KBM-7 (cell line): ENCODE data around the gene PRMT1.
"Not testable (repeated sequence)": the region's sequence is repeated elsewhere in the genome, so short reads cannot be mapped to it uniquely, and the experiment has no call there.

Source experiments
- DNase-seq: peaks from one replicate; pipeline ENCODE4 v3.0.0-alpha.2; 2015
- in situ Hi-C: fragments of 300-500 bp; cut with MboI; formaldehyde crosslinking; loops from 2 replicates; pipeline ENCODE4 v1.14.3; 2020; ENCODE audit warnings: low sequenced_read_pairs, low pct_unique_long_range_greater_than_20kb, mixed read lengths

Gene PRMT1

DNA sequence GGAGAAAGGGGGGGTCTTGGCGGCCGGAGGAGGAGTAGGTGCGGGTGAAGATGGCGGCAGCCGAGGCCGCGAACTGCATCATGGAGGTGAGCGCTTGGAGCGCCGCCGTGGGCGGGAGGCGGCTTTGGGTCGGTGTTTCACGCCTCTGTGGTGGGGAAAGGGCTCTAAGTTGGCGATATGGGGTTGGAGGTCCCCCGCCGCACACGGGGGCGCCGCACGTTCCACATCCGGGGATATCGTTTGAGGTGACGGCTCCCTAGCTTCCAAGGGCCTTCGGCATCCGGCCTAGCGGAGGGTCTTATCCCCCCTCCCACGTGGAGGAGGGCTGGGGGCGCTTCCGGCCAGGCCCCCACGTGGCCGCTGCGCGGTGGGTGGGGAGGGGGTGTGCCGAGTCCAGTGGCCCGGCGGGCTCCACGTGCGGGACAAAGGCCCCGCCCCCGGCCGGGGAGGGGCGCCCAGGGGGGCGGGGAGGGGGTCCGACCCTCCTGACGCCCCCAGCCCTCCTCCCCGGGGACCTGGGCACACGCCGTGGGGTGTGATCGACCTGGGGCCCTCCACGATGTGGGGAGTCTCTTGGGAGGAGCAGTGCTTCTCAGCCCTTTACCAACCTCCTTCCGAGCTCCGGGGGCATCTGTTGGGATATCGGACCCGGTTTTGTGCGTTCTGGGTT, at the start of gene PRMT1:
PRMT1 (plus strand) TSS at position 41 of the 670 bp plus-strand sequence; CDS start at position 51, 10 bp downstream.
- DNase-seq: no peak
- in situ Hi-C loops: no loop called here

DNA sequence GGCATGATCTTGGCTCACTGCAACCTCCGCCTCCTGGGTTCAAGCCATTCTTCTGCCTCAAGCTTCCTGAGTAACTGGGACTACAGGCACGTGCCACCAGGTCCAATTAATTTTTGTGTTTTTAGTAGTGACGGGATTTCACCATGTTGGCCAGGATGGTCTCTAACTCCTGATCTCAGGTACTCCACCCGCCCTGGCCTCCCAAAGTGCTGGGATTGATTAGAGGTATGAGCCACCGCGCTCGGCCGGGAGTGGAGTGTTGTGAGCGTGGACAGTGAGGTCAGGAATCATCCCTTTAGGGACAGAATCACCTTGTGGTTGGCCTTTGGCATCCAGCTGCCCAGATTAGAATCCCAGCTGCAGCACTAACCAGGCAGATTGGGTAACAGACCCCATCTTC, 47.4 kb upstream of the PRMT1 start:
- DNase-seq: no peak
- in situ Hi-C loops: no loop called here

DNA sequence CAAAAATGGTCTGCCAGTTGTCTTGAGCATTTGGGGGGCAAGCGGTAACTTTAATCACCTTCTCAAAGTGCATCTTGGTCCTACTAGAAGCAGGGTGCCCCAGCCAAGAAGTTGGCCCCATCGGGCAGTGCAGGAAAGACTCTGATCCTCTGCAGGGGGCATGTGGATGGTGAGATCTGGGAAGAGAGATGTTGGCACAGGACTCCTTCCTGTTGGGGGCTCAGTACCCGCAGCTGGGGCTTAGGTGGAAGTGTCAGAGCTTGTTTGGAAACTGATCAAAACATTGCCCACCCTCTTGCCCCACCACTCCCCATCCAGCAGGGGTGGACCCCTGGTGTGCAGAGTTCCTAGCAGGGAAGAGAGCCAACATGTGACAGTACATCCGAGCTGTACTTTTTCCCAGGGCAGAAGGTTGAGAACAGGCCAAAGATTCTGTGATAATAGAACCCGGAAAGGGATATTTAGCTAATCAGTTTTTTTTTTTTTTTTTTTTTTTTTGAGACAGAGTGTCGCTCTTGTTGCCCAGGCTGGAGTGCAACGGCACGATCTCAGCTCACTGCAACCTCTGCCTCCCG, 46.0 kb upstream of the PRMT1 start:
- in situ Hi-C loops: no loop called here
- no peak for DNase-seq

DNA sequence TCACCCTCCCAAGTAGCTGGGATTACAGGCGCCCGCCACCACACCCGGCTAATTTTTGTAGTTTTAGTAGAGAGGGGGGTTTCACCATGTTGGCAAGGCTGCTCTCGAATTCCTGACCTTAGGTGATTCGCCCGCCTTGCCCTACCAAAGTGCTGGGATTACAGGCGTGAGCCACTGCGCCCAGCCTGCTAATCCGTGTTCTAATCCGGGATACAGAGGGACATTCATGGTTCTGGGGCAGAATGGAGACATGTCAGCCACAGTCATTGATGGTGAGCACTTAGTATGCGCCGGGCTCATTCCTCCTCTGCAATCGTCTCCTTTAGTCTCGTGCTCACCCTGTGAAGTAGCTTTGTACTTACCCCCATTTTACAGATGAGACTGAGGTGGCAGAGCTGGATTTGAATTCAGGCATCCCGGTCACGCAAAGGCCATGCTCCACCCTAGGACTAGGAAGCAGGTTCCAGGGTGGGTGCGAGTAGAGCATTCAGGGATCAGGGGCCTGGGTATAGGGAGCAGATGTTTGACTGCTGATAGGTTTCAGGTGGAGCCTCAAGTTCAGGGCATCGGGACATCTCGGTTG, 45.4 kb upstream of the PRMT1 start:
- in situ Hi-C loops: no loop called here
- DNase-seq: no peak

DNA sequence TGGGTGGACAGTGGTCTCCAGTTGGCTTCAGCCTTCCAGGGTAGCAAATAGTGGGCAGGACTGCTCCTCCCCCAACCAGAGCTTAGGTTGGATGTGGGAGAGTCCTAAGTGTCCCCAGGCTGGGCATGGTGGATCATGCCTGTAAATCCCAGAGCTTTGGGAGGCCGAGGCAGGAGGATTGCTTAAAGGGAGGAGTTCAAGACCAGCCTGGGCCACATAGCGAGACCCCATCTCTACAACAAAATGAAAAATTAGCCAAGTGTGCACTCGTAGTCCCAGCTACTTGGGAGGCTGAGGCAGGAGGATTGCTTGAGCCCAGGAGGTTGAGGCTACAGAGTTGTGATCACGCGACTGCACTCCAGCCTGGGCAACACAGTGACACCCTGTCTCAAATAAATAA, 44.5 kb upstream of the PRMT1 start:
- in situ Hi-C loops: no loop called here
- no peak for DNase-seq

DNA sequence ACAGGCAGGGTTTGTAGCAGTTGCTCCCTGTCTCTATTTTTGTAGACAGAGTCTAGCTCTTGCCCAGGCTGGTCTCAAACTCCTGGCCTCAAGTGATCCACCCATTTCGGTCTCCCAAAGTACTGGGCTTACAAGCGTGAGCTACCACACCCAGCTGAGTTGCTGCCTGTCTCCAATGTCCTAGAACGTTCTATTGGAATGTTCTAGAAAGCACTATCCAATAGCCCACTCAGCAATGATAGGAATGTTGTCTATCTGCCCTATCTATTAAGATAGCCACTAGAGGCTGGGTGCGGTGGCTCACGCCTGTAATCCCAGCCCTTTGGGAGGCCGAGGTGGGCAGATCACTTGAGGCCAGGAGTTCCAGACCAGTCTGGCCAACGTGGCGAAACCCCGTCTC, 43.8 kb upstream of the PRMT1 start:
- DNase-seq, in situ Hi-C loops: not testable (repeated sequence)

DNA sequence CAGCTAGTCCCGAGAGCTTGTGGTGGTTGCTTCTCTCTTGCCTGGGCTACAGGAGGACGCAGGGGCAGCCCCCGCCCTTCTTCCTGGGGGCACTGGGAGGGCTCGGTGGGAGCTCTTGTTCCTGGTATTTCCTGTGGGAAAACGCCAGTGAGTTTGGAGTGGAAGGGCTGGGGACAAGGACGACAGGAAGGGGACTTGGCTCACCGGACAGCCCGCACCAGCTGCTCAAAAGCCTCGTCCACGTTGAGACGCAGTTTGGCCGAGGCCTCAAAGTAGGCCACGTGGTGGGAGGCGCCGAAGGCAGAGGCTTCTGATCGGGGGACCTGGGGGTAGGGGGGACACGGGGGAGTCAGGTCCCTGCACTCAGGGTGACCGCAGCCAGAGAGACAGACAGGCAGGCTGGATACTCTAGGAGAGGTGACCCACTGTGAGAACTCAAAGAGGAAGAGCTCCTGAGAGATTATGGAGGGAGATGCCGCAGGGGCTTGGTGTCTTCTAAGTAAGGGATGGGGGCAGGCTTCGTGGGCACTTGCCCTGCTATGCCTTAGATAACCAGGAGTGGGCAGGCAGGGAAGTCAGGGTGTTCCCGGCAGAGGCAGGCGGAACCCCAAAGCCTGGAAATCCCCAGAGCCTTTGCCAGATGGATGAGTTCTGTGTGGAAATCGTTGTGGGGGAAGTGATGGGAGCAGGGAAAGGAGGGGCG, 41.4 kb upstream of the PRMT1 start:
- in situ Hi-C loops: no loop called here

DNA sequence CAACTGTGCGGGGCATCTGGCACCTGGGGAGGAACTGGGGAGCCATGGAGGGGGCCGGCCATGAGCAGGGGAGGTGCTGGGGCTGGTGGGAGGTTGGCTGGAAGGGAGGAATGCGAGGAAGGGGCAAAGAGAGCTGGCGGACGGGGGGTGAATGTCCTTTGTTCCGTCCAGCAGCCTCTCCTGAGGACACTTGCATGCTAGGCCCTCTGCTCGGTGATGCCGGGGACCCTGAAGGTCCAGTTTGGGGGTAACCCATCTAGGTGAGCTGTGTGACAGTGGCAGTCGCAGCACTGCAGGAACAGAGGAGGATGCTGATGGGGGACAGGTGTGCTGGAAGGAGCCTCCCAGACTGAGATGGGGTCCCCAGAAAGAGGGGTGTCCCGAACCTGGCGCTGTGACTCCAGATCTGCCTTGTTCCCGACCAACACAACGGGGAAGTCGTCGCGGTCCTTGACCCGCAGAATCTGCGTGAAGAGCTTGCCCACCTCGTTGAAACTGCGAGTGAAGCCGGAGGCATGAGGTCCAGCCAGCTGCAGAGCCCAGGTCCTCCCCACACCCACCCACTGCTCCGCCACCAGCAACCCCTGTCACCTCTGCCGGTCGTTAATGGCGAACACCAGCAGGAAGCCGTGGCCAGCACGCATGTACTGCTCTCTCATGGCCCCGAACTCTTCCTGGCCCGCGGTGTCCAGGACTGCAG, 40.7 kb upstream of the PRMT1 start:
- in situ Hi-C loops: no loop called here
- no peak for DNase-seq

More for the DNA sequence above, 41.4 kb upstream of the PRMT1 start:
- DNase-seq: no peak

DNA sequence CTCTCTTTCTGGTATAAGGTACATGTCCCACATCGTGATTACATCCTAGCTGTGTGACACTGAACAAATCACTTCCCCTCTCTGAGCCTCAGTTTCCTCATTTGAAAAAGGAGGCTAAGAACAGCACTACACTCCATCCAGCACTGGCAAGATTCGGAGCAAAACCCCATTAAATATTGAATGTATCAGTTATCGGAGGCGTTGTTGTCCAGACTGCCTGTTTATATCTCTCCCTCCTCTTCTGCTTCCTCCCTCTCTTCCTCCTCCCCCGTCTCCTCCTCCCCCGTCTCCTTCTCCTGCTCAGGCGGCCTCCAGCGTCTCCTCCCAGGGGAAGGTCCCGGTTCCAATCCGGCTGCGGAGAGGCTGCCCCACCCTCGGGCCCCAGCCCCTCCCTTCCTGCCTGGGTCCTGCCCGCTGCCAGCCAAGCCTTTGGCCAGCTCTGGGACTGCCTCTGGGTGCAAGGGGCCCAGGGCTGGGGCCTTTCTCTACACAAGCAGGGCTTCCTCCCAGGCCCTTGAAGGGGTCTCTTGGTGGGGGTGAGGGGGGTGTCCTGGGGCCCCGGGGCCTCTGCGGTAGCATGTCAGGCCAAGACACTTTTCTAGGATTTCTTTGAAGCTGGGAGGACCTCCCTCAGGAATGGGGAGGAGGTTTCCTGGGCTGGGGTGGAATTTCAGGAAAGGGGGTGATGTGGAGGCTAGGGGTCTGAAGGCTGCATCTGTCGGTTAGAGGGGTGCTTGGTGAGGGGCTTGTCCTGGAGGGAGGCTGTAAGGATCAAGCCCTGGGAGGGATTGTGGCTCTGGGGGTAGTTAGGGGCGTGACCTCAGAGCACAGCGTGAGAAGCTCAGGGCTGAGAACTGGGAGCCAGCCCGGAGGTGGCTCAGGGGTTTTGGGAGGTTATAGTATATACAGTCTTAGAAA, 39.0 kb upstream of the PRMT1 start:
- DNase-seq: peak; percentile 50
- in situ Hi-C loops: no loop called here

DNA sequence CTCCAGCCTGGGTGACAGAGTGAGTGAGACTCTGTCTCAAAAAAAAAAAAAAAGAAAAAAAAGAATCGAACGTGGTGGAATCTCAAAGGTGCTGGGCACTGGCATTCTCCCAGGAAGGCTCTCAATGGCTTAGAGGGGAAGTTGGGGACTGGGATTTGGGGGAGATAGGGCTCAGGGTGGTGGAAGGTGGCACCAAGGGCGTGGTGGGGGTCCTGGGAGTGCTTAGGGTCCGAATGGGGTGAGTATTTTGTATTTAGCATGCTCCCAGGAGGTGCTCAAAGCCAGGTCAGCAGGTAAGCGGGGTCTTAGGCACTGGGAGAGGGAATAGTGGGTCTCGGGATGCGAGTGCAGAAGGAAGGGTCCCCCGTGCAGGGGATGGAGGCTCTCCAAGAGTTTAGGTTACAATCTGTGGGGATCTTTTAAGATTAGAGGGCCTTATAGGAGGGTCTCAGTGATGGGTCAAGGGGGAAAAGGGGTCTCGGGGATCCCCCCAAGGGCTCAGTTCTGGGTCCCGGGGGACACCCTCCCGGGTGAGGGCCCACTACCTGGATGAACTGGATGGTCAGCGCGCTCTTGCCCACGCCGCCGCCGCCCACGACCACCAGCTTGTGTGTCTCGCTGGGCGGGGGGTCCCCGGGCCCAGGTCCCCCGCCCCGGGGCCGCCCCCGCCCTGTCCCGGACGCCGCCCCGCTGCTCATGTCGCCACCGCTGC, 37.5 kb upstream of the PRMT1 start:
- in situ Hi-C loops: no loop called here
- DNase-seq: no peak

DNA sequence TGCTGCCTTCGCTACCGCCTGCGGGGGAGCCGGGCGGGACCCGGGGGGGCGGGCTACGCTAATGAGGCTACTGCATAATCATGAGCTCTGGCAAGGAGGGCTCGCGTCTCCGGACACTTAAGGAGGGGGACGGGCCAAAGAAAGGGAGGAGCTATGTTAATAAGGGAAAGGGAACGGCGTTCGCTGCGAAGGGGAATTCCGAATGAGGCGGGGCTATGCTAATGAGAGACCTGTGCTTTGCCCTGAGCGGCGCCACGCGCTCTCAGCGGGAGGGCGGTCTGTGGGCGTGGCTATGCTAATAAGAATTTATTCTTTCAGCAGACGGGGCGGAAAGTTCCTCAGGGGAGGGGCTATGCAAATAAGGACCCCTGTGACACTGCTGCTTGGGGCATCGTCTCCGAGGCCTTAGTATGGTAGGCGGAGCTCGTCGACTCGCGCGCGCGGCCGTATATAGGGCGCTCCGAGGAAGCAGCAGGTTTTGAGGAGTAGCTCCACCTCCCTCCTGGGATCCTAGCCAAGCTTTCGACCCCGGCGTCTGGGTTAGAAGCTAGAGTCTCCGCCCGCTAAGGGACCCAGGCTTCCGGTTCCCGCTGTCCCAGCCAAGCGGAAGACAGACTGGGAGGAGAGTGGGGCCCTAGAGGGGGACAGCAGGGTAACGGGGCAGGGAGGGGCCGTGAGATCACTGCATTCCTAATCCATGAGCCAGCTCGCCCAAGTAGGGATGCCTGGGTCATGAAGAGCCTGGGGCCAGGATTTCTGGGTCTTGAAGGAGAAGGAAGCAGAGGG, 36.8 kb upstream of the PRMT1 start, which contains the start of gene RRAS:
RRAS (minus strand) TSS at position 31 of the 786 bp plus-strand sequence. CDS start 45 bp downstream, outside the sequence.
- in situ Hi-C loops: no loop called here
- DNase-seq: peak; percentile 100

DNA sequence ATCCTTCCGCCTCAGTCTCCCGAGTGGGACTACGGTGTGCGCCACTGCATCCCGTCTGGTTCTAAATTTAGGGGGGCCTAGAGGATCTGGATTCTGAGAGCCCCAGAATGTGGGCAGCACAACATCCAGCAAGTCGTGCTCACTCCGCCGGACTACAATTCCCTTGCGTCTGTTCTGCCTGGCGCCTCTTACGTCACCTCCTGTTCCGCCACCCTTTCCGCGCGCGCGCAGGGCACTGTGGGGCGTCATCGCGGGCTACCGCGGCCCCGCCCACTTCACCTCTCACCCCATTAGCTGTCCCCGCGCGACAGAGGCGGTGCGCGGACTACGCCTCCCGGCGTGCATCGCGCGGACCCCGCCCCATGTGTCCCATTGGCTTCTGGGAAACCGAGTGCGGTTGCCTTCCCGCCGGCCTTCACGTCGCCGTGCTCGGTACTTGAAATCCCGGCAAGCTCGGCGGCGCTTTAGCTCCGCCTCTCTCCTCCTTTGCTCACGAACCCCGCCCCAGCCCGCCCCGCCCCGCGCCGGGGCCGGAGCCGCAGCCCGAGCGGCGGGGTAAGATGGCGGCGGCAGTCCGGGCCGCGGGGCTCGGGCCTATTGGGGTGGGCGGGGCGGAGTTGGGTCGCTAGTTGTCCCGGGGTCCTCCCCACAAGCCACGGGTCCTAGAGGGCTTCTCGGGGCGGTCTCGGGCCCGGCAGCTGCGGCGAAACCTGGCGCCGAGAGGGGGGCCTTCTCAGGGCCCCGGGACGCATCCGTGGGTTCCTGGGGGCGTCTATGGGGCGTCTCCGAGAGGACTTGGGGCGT, 35.2 kb upstream of the PRMT1 start, which contains the start of gene SCAF1:
SCAF1 (plus strand) TSS at position 522 of the 804 bp plus-strand sequence. CDS start 2,818 bp downstream, outside the sequence.
- in situ Hi-C loops: no loop called here
- peak; percentile 100 for DNase-seq

DNA sequence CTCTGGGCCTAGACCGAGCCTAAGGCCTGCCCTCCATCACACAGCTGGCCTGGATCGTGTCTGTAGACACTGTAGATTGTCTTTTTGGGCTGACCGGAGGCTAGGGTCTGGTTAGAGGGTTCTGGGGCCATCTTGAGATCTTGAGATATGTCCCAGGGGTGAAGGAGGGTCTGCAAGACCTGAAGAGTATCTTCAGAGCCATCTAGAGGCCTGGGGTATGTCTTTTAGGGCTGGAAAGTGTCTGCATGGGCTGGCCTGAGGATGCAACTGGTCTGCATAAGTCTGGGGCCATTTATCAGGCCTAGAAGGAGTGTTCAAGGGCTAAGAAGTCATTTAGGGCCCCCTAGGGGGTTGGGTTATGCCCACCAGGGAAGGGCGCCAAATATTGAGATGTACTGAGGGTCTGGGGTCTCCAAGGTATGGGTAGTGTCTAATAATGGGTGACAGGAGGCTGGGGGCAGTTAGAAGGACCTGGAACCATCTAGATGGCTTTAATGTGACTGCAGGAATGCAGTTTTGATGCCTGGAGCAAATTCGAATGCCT, 34.5 kb upstream of the PRMT1 start:
- in situ Hi-C loops: no loop called here
- no peak for DNase-seq

DNA sequence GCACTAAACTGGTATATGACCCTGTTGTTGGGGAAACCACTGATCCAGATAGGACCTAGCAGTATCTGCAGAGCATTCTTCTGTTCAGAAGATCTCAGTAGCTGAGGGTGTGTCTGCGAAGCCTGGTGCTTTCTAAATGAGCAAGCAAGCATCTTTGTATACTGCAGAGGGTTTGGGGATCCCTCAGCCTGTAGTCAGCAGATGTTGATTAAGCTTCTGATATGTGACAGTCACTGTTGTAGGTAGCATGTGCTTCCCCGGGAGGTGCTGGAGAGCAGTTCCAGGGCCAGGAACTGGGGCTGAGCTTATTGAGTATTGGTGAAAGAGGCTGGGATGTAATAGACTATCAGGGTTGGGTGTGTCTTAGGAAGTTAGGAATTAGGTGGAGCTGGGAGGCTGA, 33.6 kb upstream of the PRMT1 start:
- in situ Hi-C loops: no loop called here
- DNase-seq: no peak

DNA sequence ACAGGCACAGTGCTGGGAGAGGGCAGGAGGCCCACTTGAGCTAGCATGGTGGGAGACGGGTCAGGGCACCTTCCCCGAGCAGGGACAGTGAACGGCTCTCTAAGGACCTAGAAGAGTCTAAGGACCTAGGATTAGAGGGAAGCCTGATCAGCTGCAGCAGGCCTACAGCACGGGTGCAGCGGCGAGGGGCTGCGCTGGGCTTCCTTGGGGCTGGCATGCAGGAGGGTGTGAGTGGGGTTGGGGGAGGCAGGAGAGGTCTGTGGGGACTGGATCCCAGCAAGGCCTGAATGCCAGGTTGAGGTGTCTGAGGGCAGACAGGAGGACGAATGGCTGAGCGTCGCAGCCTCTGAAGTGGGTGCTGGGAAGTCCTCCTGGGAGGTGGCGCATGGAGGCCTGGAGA, 31.5 kb upstream of the PRMT1 start:
- DNase-seq: no peak
- in situ Hi-C loops: no loop called here

DNA sequence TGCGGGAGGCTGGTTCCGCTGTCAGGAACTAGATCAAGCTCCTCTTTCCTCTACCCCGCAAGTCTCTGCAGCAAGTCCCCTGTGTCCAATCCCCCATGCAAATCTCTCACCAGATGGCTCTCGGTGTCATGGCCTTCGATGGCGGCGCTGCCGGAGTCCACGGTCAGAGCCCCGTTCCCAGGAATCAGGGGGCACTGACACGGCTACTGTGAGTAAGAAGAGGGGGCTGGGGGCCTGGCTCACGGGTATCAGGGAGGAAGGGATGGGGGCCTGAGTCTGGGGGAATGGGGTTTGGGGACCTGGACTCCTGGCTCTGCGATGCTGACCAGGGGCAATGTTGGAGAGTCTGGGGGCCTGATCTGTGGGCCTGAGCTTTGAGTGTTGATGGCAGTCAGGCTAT, 31.1 kb upstream of the PRMT1 start:
- in situ Hi-C loops: no loop called here
- DNase-seq: no peak
